ENCODE measurements around the gene USP21.
"Not testable (repeated sequence)": the region's sequence is repeated elsewhere in the genome, so short reads cannot be mapped to it uniquely, and the experiment has no call there.

USP21 gene

GRCh38 chr1:161159087-161159912 lies at the start of gene USP21:
TSS of gene USP21 (plus strand) at chr1:161159500. CDS start at chr1:161160641, 1,141 bp downstream.
- DNase-seq (ENCODE audit: extremely low read depth in 1 of 2, low read depth in 1 of 2): peak; percentile 83 to 89

GRCh38 chr1:161111117-161111516 lies 48.2 kb upstream of the USP21 start:
- no peak for DNase-seq (ENCODE audit: extremely low read depth in 1 of 2, low read depth in 1 of 2)

- DNase-seq (ENCODE audit: extremely low read depth in 1 of 2, low read depth in 1 of 2): no peak
Measured at GRCh38 chr1:161111527-161111926, 47.8 kb upstream of the USP21 start.

- no peak for DNase-seq (ENCODE audit: extremely low read depth in 1 of 2, low read depth in 1 of 2)
Measured at GRCh38 chr1:161113915-161114314, 45.4 kb upstream of the USP21 start.

- DNase-seq (ENCODE audit: extremely low read depth in 1 of 2, low read depth in 1 of 2): no peak
Measured at GRCh38 chr1:161114556-161114955, 44.7 kb upstream of the USP21 start.

- peak in 1 of 2 donors; percentile 61 for DNase-seq (ENCODE audit: extremely low read depth in 1 of 2, low read depth in 1 of 2)
Measured at GRCh38 chr1:161115132-161115711, 44.1 kb upstream of the USP21 start.

- not testable (repeated sequence) for DNase-seq (ENCODE audit: extremely low read depth in 1 of 2, low read depth in 1 of 2)
Measured at GRCh38 chr1:161115961-161116360, 43.3 kb upstream of the USP21 start.

- peak; percentile 74 to 81 for DNase-seq (ENCODE audit: extremely low read depth in 1 of 2, low read depth in 1 of 2)
Measured at GRCh38 chr1:161117759-161118581, 41.3 kb upstream of the USP21 start, which contains the start of the genes NIT1 and PFDN2. TSS of gene NIT1 (plus strand) at chr1:161118105. CDS start at chr1:161118177, 72 bp downstream. TSS of gene PFDN2 (minus strand) at chr1:161118037. CDS start at chr1:161118026, 11 bp downstream.

GRCh38 chr1:161119092-161119903 lies 40.0 kb upstream of the USP21 start:
- peak in 1 of 2 donors; percentile 66 for DNase-seq (ENCODE audit: extremely low read depth in 1 of 2, low read depth in 1 of 2)

GRCh38 chr1:161121042-161121650 lies 38.2 kb upstream of the USP21 start:
- DNase-seq (ENCODE audit: extremely low read depth in 1 of 2, low read depth in 1 of 2): no peak

- no peak for DNase-seq (ENCODE audit: extremely low read depth in 1 of 2, low read depth in 1 of 2)
Measured at GRCh38 chr1:161121834-161122233, 37.5 kb upstream of the USP21 start.

- DNase-seq (ENCODE audit: extremely low read depth in 1 of 2, low read depth in 1 of 2): no peak
Measured at GRCh38 chr1:161122967-161123366, 36.3 kb upstream of the USP21 start.

GRCh38 chr1:161127649-161128048 lies 31.7 kb upstream of the USP21 start:
- no peak for DNase-seq (ENCODE audit: extremely low read depth in 1 of 2, low read depth in 1 of 2)

GRCh38 chr1:161128591-161129420 lies 30.5 kb upstream of the USP21 start:
- DNase-seq (ENCODE audit: extremely low read depth in 1 of 2, low read depth in 1 of 2): no peak

GRCh38 chr1:161130266-161130665 lies 29.0 kb upstream of the USP21 start:
- no peak for DNase-seq (ENCODE audit: extremely low read depth in 1 of 2, low read depth in 1 of 2)

- DNase-seq (ENCODE audit: extremely low read depth in 1 of 2, low read depth in 1 of 2): no peak
Measured at GRCh38 chr1:161131523-161132409, 27.5 kb upstream of the USP21 start.

- DNase-seq (ENCODE audit: extremely low read depth in 1 of 2, low read depth in 1 of 2): peak; percentile 77 to 92
Measured at GRCh38 chr1:161132410-161133219, 26.7 kb upstream of the USP21 start, which contains the start of gene DEDD. TSS of gene DEDD (minus strand) at chr1:161132667. CDS start at chr1:161124462, 8,205 bp downstream.
